ENCODE measurements around the gene PFDN5. TPM values are rescaled to one million over a fixed set of nuclear protein-coding genes. Genes with fewer than 3 reads are reported as not detected.

PFDN5 gene
- total RNA-seq, 1 donor from 2014 or later = 444 TPM

DNA sequence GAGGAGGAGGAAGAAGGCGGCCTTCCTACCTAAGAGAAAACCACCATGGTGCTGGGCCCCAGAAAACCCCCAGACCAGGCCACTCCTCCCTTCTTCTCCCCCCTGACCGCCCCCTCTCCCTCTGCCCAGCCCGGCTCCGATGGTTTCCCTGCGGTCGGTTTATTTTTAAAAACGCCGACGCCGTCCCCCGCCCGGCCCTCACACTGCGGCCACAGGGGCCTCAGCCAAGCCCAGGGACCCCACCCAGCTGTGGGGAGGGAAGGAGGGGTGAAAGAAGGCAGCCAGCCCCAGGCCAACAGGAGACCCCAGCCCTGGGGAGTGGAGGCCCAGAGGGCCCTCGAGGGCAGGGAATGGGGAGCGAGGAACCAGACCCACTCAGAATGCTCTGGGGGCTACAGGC is 37.4 kb downstream of the PFDN5 start:
- H3K27ac Mint-ChIP-seq (ENCODE audit: unreplicated experiment) = no peak overlapping the region
- no peak overlapping the region for H3K4me3 Mint-ChIP-seq (ENCODE audit: unreplicated experiment)
- H3K4me1 Mint-ChIP-seq (ENCODE audit: unreplicated experiment) = peaks cover 40% of the 10 kb centered on the region
- DNase-seq (ENCODE audit: low spot score) = no peak
- no peaks in the 10 kb centered on the region for H3K9me3 Mint-ChIP-seq (ENCODE audit: unreplicated experiment)
- H3K36me3 Mint-ChIP-seq (ENCODE audit: low read depth, unreplicated experiment) = peaks cover 5% of the 10 kb centered on the region
- no peak for TF ChIP-seq CTCF (IDR thresholded peaks at IDR 0.05; ENCODE audit: unreplicated experiment)
- H3K27me3 Mint-ChIP-seq (ENCODE audit: unreplicated experiment) = peaks cover 8% of the 10 kb centered on the region

DNA sequence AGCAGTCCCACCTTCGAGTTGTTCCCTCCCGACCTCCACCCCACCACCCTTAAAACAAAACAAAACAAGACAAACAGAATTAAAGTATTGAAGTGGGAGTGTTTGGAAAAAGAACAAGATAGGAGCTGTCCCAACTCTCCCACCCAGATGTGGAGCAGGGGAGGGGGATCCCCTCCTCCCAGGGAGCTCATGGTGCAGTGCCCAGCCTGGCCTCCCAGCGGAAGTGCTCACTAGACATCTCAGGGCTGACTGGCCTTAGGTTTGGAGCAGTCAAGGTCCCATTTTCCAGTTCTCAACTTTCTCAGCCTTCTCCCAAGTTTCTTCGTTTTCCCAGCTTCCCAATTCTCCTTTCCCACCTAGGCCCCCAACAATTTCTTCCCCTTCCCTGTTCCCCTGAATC is 37.9 kb downstream of the PFDN5 start:
- no peak for TF ChIP-seq CTCF (IDR thresholded peaks at IDR 0.05; ENCODE audit: unreplicated experiment)
- Mint-ChIP-seq H3K27ac (ENCODE audit: unreplicated experiment) (peak overlapping the region; percentile 24), H3K36me3 (ENCODE audit: low read depth, unreplicated experiment) (peaks cover 5% of the 10 kb centered on the region), H3K4me1 (ENCODE audit: unreplicated experiment) (peaks cover 44% of the 10 kb centered on the region), H3K9me3 (ENCODE audit: unreplicated experiment) (no peaks in the 10 kb centered on the region), H3K4me3 (ENCODE audit: unreplicated experiment) (no peak overlapping the region), H3K27me3 (ENCODE audit: unreplicated experiment) (peaks cover 10% of the 10 kb centered on the region)
- no peak for DNase-seq (ENCODE audit: low spot score)

GRCh38 chr12:53333845-53334244 is 38.5 kb downstream of the PFDN5 start:
- peaks cover 8% of the 10 kb centered on the region for H3K27me3 Mint-ChIP-seq (ENCODE audit: unreplicated experiment)
- H3K27ac Mint-ChIP-seq (ENCODE audit: unreplicated experiment) = no peak overlapping the region
- H3K36me3 Mint-ChIP-seq (ENCODE audit: low read depth, unreplicated experiment) = peaks cover 5% of the 10 kb centered on the region
- no peak for DNase-seq (ENCODE audit: low spot score)
- H3K9me3 Mint-ChIP-seq (ENCODE audit: unreplicated experiment) = no peaks in the 10 kb centered on the region
- peak overlapping the region; percentile 9 for H3K4me3 Mint-ChIP-seq (ENCODE audit: unreplicated experiment)
- H3K4me1 Mint-ChIP-seq (ENCODE audit: unreplicated experiment) = peaks cover 45% of the 10 kb centered on the region
- TF ChIP-seq CTCF (IDR thresholded peaks at IDR 0.05; ENCODE audit: unreplicated experiment) = no peak

GRCh38 chr12:53334822-53335221 is 39.5 kb downstream of the PFDN5 start:
- Mint-ChIP-seq H3K27me3 (ENCODE audit: unreplicated experiment) (peaks cover 9% of the 10 kb centered on the region), H3K27ac (ENCODE audit: unreplicated experiment) (no peak overlapping the region), H3K4me3 (ENCODE audit: unreplicated experiment) (peak overlapping the region; percentile 25), H3K36me3 (ENCODE audit: low read depth, unreplicated experiment) (no peaks in the 10 kb centered on the region), H3K9me3 (ENCODE audit: unreplicated experiment) (no peaks in the 10 kb centered on the region), H3K4me1 (ENCODE audit: unreplicated experiment) (peaks cover 42% of the 10 kb centered on the region)
- TF ChIP-seq CTCF (IDR thresholded peaks at IDR 0.05; ENCODE audit: unreplicated experiment) = no peak
- no peak for DNase-seq (ENCODE audit: low spot score)

DNA sequence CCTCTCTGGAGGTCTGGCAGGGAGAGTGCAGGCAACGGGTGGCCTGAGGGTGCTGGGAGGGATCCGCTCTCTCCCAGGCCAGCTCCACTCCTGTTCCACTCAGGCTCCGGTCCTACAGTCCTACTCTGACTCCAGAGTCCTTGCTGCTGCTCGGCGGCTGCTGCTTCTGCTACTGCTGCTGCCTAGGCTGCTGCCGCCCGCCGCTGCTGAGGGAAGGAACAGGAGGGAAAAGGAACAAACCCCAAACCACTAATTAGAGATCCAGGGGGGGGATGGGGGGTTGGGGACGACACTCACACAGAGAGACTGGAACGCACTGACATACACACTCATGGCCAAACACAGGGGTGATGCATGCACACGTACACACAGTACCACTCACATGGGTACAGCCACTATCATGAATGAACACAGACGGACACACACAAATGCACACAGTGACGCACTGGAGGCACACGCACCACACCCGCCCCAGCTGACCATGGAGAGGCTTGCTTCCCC is 40.9 kb downstream of the PFDN5 start, which contains the start of gene SP7:
Gene SP7, minus strand, starts transcription at position 174 of the 501 bp plus-strand sequence. CDS start 708 bp downstream, outside the sequence.
- H3K27ac Mint-ChIP-seq (ENCODE audit: unreplicated experiment) = peak within 1 kb of the TSS; percentile 23
- no peaks in the 10 kb centered on the region for H3K9me3 Mint-ChIP-seq (ENCODE audit: unreplicated experiment)
- H3K36me3 Mint-ChIP-seq (ENCODE audit: low read depth, unreplicated experiment) = no peaks in the 10 kb centered on the region
- H3K27me3 Mint-ChIP-seq (ENCODE audit: unreplicated experiment) = peaks cover 10% of the 10 kb centered on the region
- peak within 1 kb of the TSS; percentile 15 for H3K4me3 Mint-ChIP-seq (ENCODE audit: unreplicated experiment)
- no peak for DNase-seq (ENCODE audit: low spot score)
- no peak for TF ChIP-seq CTCF (IDR thresholded peaks at IDR 0.05; ENCODE audit: unreplicated experiment)
- H3K4me1 Mint-ChIP-seq (ENCODE audit: unreplicated experiment) = peaks cover 54% of the 10 kb centered on the region

Measured in endothelial cell (in vitro differentiated cells).